SK-N-DZ (cell line): ENCODE results near the gene RERE.

Experiments used
- DNase-seq: peaks from one replicate; pipeline ENCODE4 v3.0.0-alpha.2; 2015; ENCODE audit warnings: low spot score

RERE gene

GRCh38 chr1:8667869-8668594 is 149.4 kb downstream of the RERE start:
- DNase-seq, result no peak

GRCh38 chr1:8666389-8667167 is 150.9 kb downstream of the RERE start:
- no peak for DNase-seq

- DNase-seq, result no peak
These were observed 151.6 kb downstream of the RERE start for GRCh38 chr1:8665833-8666232.

- DNase-seq, result no peak
These were observed 152.6 kb downstream of the RERE start for GRCh38 chr1:8664887-8665286.

GRCh38 chr1:8663915-8664329 is 153.5 kb downstream of the RERE start:
- no peak for DNase-seq

- no peak for DNase-seq
These were observed 154.2 kb downstream of the RERE start for GRCh38 chr1:8663090-8663802.

GRCh38 chr1:8662380-8663072 is 154.9 kb downstream of the RERE start:
- no peak for DNase-seq

- no peak for DNase-seq
These were observed 156.0 kb downstream of the RERE start for GRCh38 chr1:8661185-8662110.

- no peak for DNase-seq
These were observed 157.0 kb downstream of the RERE start for GRCh38 chr1:8660411-8660828.

GRCh38 chr1:8659593-8659992 is 157.8 kb downstream of the RERE start:
- DNase-seq, result no peak

GRCh38 chr1:8653878-8654277 is 163.6 kb downstream of the RERE start:
- no peak for DNase-seq

- no peak for DNase-seq
These were observed 164.9 kb downstream of the RERE start for GRCh38 chr1:8652467-8653046.

- no peak for DNase-seq
These were observed 165.5 kb downstream of the RERE start for GRCh38 chr1:8651962-8652361.

- DNase-seq, result no peak
These were observed 166.1 kb downstream of the RERE start for GRCh38 chr1:8651236-8651890.

GRCh38 chr1:8649875-8650274 is 167.6 kb downstream of the RERE start:
- no peak for DNase-seq

GRCh38 chr1:8649027-8649426 is 168.4 kb downstream of the RERE start:
- no peak for DNase-seq

GRCh38 chr1:8646996-8647395 is 170.4 kb downstream of the RERE start:
- DNase-seq, result peak; percentile 22

GRCh38 chr1:8646189-8646588 is 171.3 kb downstream of the RERE start:
- DNase-seq, result no peak
